Testis (tissue), 2 donors: ENCODE results near the gene WDR33.

Experiments used
- CTCF ChIP-seq, 3 experiments: fragments of 450-650 bp in 2 of 3; fragments of 200-600 bp in 1 of 3; sonication (generic) in 1 of 3; IDR thresholded peaks; one replicate each; pipeline ENCODE4 v1.5.1; 2016 to 2019; ENCODE audit warnings: antibody characterized with exemption in 3 of 3, mild to moderate bottlenecking in 2 of 3, moderate library complexity in 1 of 3
- POLR2A ChIP-seq: fragments of 450-650 bp; IDR thresholded peaks from one replicate; pipeline ENCODE4 v1.6.1; 2017; ENCODE audit warnings: antibody characterized with exemption, mild to moderate bottlenecking, moderate library complexity

DNA sequence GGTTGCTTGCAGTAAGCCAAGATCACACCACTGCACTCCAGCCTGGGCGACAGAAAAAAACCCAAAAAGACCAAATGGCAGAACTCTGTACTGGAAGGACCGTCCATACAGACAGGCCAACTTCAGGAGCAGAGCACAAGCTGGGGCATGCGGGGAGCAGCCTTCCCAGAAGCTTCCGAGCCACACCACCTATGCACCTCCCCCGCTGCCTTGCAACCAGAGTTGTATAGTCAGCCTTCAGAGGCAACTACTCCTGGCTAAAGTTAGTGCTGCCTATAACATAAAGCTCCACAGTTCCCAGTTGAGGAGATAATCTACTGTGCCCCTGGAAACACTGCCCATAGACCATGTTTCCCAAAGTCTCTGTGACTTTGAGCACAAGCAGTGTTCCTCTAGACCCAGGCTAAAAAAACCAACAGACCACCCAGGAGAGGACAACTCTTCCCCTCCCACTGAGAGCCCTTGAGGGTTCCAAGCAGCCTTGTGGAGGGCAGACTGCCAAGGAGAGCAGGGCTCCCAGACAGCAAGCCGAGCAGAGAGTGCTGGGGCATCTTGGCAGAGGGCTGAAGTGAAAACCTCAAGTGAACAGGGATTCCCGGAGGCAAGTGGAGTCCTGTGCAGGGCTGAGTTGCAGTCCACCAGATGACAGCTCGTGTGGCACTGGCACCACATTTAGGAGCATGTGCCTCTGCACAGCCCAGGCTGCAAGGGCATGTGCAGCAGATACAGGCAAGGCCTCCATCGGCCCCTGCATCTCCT, 102.9 kb downstream of the WDR33 start:
- TF ChIP-seq POLR2A: no peak
- TF ChIP-seq CTCF (IDR thresholded peaks at IDR 0.05): no peak
